Neuronal stem cell (in vitro differentiated cells): ENCODE data around the gene DCTN3.

Source experiments
- DNase-seq: peaks from one replicate; pipeline ENCODE4 v3.0.0-alpha.2; 2013; ENCODE audit warnings: low spot score
- H2AFZ ChIP-seq: one replicate; pipeline ENCODE4 v1.6.1; 2013; ENCODE audit warnings: mild to moderate bottlenecking, low read length, inconsistent platforms
- H2AK5ac ChIP-seq: 2 replicates; pipeline ENCODE4 v1.6.1; 2013; ENCODE audit warnings: low read depth, mild to moderate bottlenecking, inconsistent platforms, low read length, moderate library complexity, mixed read lengths
- H2BK120ac ChIP-seq: 2 replicates; pipeline ENCODE4 v1.6.1; 2013; ENCODE audit warnings: low read depth, mild to moderate bottlenecking, inconsistent platforms, low read length, moderate library complexity, mixed read lengths
- H2BK12ac ChIP-seq: one replicate; pipeline ENCODE4 v1.6.1; 2013; ENCODE audit warnings: low read length, inconsistent platforms
- H2BK15ac ChIP-seq: 2 replicates; pipeline ENCODE4 v1.6.1; 2013; ENCODE audit warnings: mild to moderate bottlenecking, low read length, inconsistent platforms, mixed read lengths
- H2BK5ac ChIP-seq: one replicate; pipeline ENCODE4 v1.6.1; 2013; ENCODE audit warnings: inconsistent platforms, mild to moderate bottlenecking, low read length, moderate library complexity
- H3K14ac ChIP-seq: one replicate; pipeline ENCODE4 v1.6.1; 2013; ENCODE audit warnings: low read length, inconsistent platforms
- H3K18ac ChIP-seq: 2 replicates; pipeline ENCODE4 v1.6.1; 2013; ENCODE audit warnings: low read length, inconsistent platforms
- H3K23ac ChIP-seq: 2 replicates; pipeline ENCODE4 v1.6.1; 2013; ENCODE audit warnings: low read depth, mild to moderate bottlenecking, mixed read lengths, low read length, inconsistent platforms; ENCODE audit not compliant: poor library complexity
- H3K27ac ChIP-seq: replicated peaks from 3 replicates; pipeline ENCODE4 v1.5.1; 2013; ENCODE audit warnings: low read length, inconsistent platforms
- H3K27me3 ChIP-seq, 3 experiments: 2 replicates each; pipeline ENCODE4 v1.6.1; 2013; ENCODE audit warnings: low read length in 3 of 3, mild to moderate bottlenecking in 2 of 3, inconsistent platforms in 1 of 3, low read depth in 1 of 3, mixed read lengths in 1 of 3, moderate library complexity in 1 of 3; ENCODE audit not compliant: control insufficient read depth in 3 of 3, insufficient read depth in 3 of 3
- H3K36me3 ChIP-seq, 2 donors: replicated peaks in 1 of 2; 2 replicates each; pipeline ENCODE4 v1.6.1; 2013; ENCODE audit warnings: low read length in 2 of 2; ENCODE audit not compliant: control insufficient read depth in 2 of 2, insufficient read depth in 2 of 2
- H3K4ac ChIP-seq: 2 replicates; pipeline ENCODE4 v1.6.1; 2013; ENCODE audit warnings: inconsistent platforms, mild to moderate bottlenecking, low read length, moderate library complexity
- H3K4me1 ChIP-seq, 2 donors: 1 replicate in 1 of 2; 2 replicates in 1 of 2; pipeline ENCODE4 v1.6.1; 2013; ENCODE audit warnings: low read length in 2 of 2, low read depth in 1 of 2; ENCODE audit not compliant: control insufficient read depth in 2 of 2, insufficient read depth in 1 of 2
- H3K4me2 ChIP-seq: one replicate; pipeline ENCODE4 v1.6.1; 2013; ENCODE audit warnings: mild to moderate bottlenecking, low read length, inconsistent platforms; ENCODE audit not compliant: insufficient read depth, poor library complexity, severe bottlenecking
- H3K4me3 ChIP-seq, 2 donors: 2 replicates each; pipeline ENCODE4 v1.5.1; 2013; ENCODE audit warnings: low read length in 2 of 2, mild to moderate bottlenecking in 2 of 2, inconsistent platforms in 1 of 2, moderate library complexity in 1 of 2
- H3K79me1 ChIP-seq: one replicate; pipeline ENCODE4 v1.6.1; 2013; ENCODE audit warnings: low read depth, mild to moderate bottlenecking, inconsistent platforms, low read length, moderate library complexity
- H3K9ac ChIP-seq: one replicate; pipeline ENCODE4 v1.6.1; 2013; ENCODE audit warnings: mild to moderate bottlenecking, low read depth, low read length, inconsistent platforms; ENCODE audit not compliant: poor library complexity
- H3K9me3 ChIP-seq, 2 donors: replicated peaks in 1 of 2; 2 replicates each; pipeline versions ENCODE3 to v1.6.1; 2013; ENCODE audit warnings: low read length in 2 of 2, mild to moderate bottlenecking in 2 of 2, inconsistent platforms in 1 of 2, low read depth in 1 of 2, mixed read lengths in 1 of 2, moderate library complexity in 1 of 2; ENCODE audit not compliant: control insufficient read depth in 2 of 2, insufficient read depth in 1 of 2
- H4K8ac ChIP-seq: one replicate; pipeline ENCODE4 v1.6.1; 2013; ENCODE audit warnings: low read depth, mild to moderate bottlenecking, inconsistent platforms, low read length, moderate library complexity
- H4K91ac ChIP-seq: one replicate; pipeline ENCODE4 v1.6.1; 2013; ENCODE audit warnings: low read length, low read depth, mild to moderate bottlenecking, inconsistent platforms; ENCODE audit not compliant: poor library complexity
- WGBS, 2 donors: extraction: QIAGEN DNeasy Blood & Tissue Kit; methylation state at CpG; one replicate each; pipeline ENCODE4 v1.1.7; 2013; ENCODE audit warnings: missing lambda C conversion rate in 2 of 2, mixed read lengths in 1 of 2; ENCODE audit not compliant: insufficient read length in 2 of 2, insufficient replicate concordance in 1 of 2; ENCODE audit errors: extremely low coverage in 2 of 2; 5-methylcytosine and 5-hydroxymethylcytosine counted together

Gene DCTN3

GRCh38 chr9:34587271-34587670 lies 33.0 kb downstream of the DCTN3 start:
- no peak overlapping the region for H3K23ac ChIP-seq
- H4K8ac ChIP-seq: no peak overlapping the region
- no peak overlapping the region for H2BK5ac ChIP-seq
- DNase-seq: no peak
- H3K9ac ChIP-seq: no peak overlapping the region
- no peak overlapping the region for H2BK120ac ChIP-seq
- H3K14ac ChIP-seq: no peak overlapping the region
- H3K4me1 ChIP-seq: peaks cover 47 to 59% of the 10 kb centered on the region in 2 donors
- H2BK15ac ChIP-seq: no peak overlapping the region
- no peak overlapping the region for H3K4me2 ChIP-seq
- H3K36me3 ChIP-seq: peaks cover 0 to 26% of the 10 kb centered on the region in 2 donors
- H3K4ac ChIP-seq: no peak overlapping the region
- no peak overlapping the region for H3K18ac ChIP-seq
- no peak overlapping the region for H2AFZ ChIP-seq
- H3K79me1 ChIP-seq: peaks cover 7% of the 10 kb centered on the region
- H4K91ac ChIP-seq: no peak overlapping the region
- H3K27me3 ChIP-seq: peaks cover 4 to 55% (median 5%) of the 10 kb centered on the region in 3 experiments
- no peak overlapping the region for H2BK12ac ChIP-seq
- H3K4me3 ChIP-seq: peak overlapping the region in 1 of 2 donors; percentile 2
- H3K9me3 ChIP-seq: no peaks in the 10 kb centered on the region
- WGBS, 2 donors: no CpG with 5 or more reads among the region's 2 CpGs
- no peak overlapping the region for H3K27ac ChIP-seq
- H2AK5ac ChIP-seq: no peak overlapping the region

- Histone ChIP-seq H3K27ac (no peak overlapping the region), H3K23ac (no peak overlapping the region), H2AFZ (no peak overlapping the region), H3K36me3 (peaks cover 0 to 36% of the 10 kb centered on the region in 2 donors), H2BK120ac (no peak overlapping the region), H2AK5ac (peak overlapping the region; percentile 14), H3K14ac (no peak overlapping the region), H3K18ac (peak overlapping the region; percentile 55), H4K8ac (no peak overlapping the region), H4K91ac (no peak overlapping the region), H3K4me3 (no peak overlapping the region), H3K9ac (no peak overlapping the region), H3K9me3 (no peaks in the 10 kb centered on the region), H2BK5ac (no peak overlapping the region), H3K4ac (no peak overlapping the region), H3K79me1 (peaks cover 7% of the 10 kb centered on the region), H3K4me2 (no peak overlapping the region), H2BK12ac (no peak overlapping the region), H3K27me3 (peaks cover 0 to 44% (median under 1%) of the 10 kb centered on the region in 3 experiments), H3K4me1 (peaks cover 48 to 63% of the 10 kb centered on the region in 2 donors), H2BK15ac (peak overlapping the region; percentile 25)
- DNase-seq: no peak
- WGBS, 2 donors: no CpG with 5 or more reads among the region's 11 CpGs
Measured at GRCh38 chr9:34585946-34586669, 34.2 kb downstream of the DCTN3 start.

- no peak for DNase-seq
- Histone ChIP-seq H2BK12ac (no peak overlapping the region), H3K9me3 (no peaks in the 10 kb centered on the region), H3K4me1 (peaks cover 49 to 64% of the 10 kb centered on the region in 2 donors), H3K36me3 (peaks cover 0 to 36% of the 10 kb centered on the region in 2 donors), H3K18ac (no peak overlapping the region), H4K91ac (no peak overlapping the region), H2AFZ (no peak overlapping the region), H3K4me3 (no peak overlapping the region), H3K27ac (no peak overlapping the region), H3K4ac (no peak overlapping the region), H3K23ac (no peak overlapping the region), H2BK15ac (no peak overlapping the region), H3K4me2 (no peak overlapping the region), H2BK120ac (no peak overlapping the region), H3K79me1 (peaks cover 7% of the 10 kb centered on the region), H2AK5ac (peak overlapping the region; percentile 16), H3K14ac (no peak overlapping the region), H3K9ac (no peak overlapping the region), H3K27me3 (peaks cover 0 to 33% (median 0%) of the 10 kb centered on the region in 3 experiments), H4K8ac (no peak overlapping the region), H2BK5ac (no peak overlapping the region)
- WGBS, 2 donors: no CpG with 5 or more reads among the region's 5 CpGs
Measured at GRCh38 chr9:34584970-34585369, 35.3 kb downstream of the DCTN3 start.

GRCh38 chr9:34582787-34583186 lies 37.5 kb downstream of the DCTN3 start:
- no peak overlapping the region for H3K14ac ChIP-seq
- H3K23ac ChIP-seq: no peak overlapping the region
- no peak overlapping the region for H2BK5ac ChIP-seq
- no peak overlapping the region for H4K91ac ChIP-seq
- H2AFZ ChIP-seq: no peak overlapping the region
- H3K79me1 ChIP-seq: peaks cover 5% of the 10 kb centered on the region
- no peak overlapping the region for H3K27ac ChIP-seq
- no peak for DNase-seq
- no peak overlapping the region for H3K4ac ChIP-seq
- no CpG with 5 or more reads among the region's 5 CpGs for WGBS, 2 donors
- H3K4me2 ChIP-seq: no peak overlapping the region
- H3K18ac ChIP-seq: no peak overlapping the region
- no peak overlapping the region for H3K4me3 ChIP-seq
- H4K8ac ChIP-seq: no peak overlapping the region
- H3K27me3 ChIP-seq: peaks cover 0 to 18% (median 0%) of the 10 kb centered on the region in 3 experiments
- no peaks in the 10 kb centered on the region for H3K9me3 ChIP-seq
- H2BK120ac ChIP-seq: no peak overlapping the region
- no peak overlapping the region for H2BK12ac ChIP-seq
- peaks cover 0 to 33% of the 10 kb centered on the region in 2 donors for H3K36me3 ChIP-seq
- H2BK15ac ChIP-seq: no peak overlapping the region
- H2AK5ac ChIP-seq: no peak overlapping the region
- H3K9ac ChIP-seq: no peak overlapping the region
- H3K4me1 ChIP-seq: peaks cover 58 to 75% of the 10 kb centered on the region in 2 donors
